Neural progenitor cell (in vitro differentiated cells): ENCODE measurements around the gene THSD4.

Experiments used
- CTCF ChIP-seq: fragments of 200-600 bp; sonication (generic); IDR thresholded peaks from 2 replicates; pipeline ENCODE4 v1.5.1; 2017; ENCODE audit warnings: antibody characterized with exemption, mild to moderate bottlenecking
- EZH2 ChIP-seq: fragments of 200-600 bp; sonication (generic); IDR thresholded peaks from 2 replicates; pipeline ENCODE4 v1.6.1; 2017; ENCODE audit warnings: antibody characterized with exemption, mild to moderate bottlenecking, moderate library complexity

GRCh38 chr15:71111181-71111565 is 4.1 kb upstream of the THSD4 start:
- TF ChIP-seq CTCF, result no peak
- no peak for TF ChIP-seq EZH2
